ENCODE measurements around the gene FGD6. TPM values are rescaled to one million over a fixed set of nuclear protein-coding genes. Genes with fewer than 3 reads are reported as not detected.
"Not testable (repeated sequence)": the region's sequence is repeated elsewhere in the genome, so short reads cannot be mapped to it uniquely, and the experiment has no call there.

The FGD6 gene
- total RNA-seq, 1 experiment from 2014 or later = 1.1 TPM

DNA sequence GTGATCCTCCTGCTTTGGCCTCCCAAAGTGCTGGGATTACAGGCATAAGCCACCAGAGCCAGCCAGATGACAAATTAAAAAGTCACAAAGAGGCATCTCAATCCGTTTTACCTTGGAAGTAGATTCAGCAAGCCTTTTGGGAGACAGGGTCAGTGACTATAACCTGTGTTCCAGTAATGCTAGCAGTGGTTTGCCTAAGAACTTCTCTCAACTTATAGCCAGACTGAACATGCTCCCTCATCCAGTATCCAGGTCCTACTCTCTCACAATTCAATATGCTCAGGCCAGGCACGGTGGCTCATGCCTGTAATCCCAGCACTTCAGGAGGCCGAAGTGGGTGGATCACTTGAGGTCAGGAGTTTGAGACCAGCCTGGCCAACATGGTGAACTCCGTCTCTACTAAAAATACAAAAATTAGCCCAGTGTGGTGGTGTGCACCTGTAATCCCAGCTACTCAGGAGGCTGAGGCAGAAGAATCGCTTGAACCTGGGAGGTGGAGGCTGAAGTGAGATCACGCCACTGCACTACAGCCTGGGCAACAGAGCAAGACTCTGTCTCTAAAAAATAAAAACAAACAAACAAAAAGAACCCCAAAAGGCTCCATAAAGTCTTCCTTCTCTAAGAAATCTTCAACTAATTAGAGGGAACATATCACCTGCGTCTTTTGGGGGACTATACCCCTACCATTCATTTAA lies 20.2 kb downstream of the FGD6 start:
- DNase-seq (ENCODE audit: low read depth, low spot score); in situ Hi-C loops (cut with HindIII; ENCODE audit: low pct_unique_long_range_greater_than_20kb, low sequenced_read_pairs): not testable (repeated sequence)

DNA sequence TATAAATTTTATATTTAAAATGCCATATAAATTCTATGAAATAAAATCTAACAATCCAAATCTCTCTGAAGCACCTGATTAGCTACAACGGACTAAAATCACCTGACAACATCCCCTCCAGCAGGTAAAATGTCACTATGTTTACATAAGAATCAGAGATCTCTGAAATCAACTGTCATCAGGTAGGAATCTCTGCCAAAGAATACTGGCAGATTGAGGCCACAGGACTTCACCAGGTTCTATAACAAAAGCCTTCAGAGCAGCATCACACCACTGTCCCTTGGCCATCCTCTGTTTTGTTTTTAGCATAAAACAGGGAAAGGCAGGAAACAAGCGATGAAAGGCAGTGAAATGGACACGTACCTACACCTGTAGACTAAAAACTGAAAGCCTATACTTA lies 22.1 kb downstream of the FGD6 start:
- in situ Hi-C loops (cut with HindIII; ENCODE audit: low pct_unique_long_range_greater_than_20kb, low sequenced_read_pairs) = no loop called here
- no peak for DNase-seq (ENCODE audit: low read depth, low spot score)

DNA sequence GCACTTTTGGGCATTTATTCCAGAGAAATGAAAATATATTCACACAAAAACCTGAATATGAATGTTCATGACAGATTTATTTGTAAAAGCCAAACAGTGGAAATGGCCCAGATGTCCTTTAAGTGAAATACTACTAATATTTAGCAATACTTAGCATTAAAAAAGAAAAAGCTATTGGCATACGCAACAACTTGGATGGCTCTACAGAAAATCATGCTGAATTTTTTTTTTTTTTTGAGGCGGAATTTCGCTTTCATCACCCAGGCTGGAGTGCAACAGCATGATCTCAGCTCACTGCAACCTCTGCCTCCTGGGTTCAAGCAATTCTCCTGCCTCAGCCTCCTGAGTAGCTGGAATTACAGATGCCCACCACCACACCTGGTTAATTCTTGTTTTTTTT lies 24.1 kb downstream of the FGD6 start:
- DNase-seq (ENCODE audit: low read depth, low spot score) = no peak
- in situ Hi-C loops (cut with HindIII; ENCODE audit: low pct_unique_long_range_greater_than_20kb, low sequenced_read_pairs) = no loop called here

DNA sequence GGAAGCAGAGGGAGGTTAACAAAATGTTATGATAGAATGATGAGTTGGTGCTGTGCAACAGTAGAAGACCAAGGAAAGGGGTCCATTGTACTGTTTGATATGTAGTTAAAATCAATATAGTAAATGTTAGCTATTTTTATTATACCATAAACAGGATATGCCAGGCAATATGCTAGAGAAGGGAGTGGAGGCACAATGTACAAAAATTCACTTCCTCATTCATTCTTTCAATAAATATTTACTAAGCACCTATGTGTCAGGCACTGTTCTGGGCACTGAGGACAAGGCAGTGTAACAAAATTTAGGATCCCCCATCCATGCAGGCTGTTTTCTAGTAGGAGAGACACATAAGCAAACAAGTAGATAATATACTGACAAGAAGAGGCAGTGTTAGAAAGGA lies 25.0 kb downstream of the FGD6 start:
- in situ Hi-C loops (cut with HindIII; ENCODE audit: low pct_unique_long_range_greater_than_20kb, low sequenced_read_pairs) = no loop called here

DNA sequence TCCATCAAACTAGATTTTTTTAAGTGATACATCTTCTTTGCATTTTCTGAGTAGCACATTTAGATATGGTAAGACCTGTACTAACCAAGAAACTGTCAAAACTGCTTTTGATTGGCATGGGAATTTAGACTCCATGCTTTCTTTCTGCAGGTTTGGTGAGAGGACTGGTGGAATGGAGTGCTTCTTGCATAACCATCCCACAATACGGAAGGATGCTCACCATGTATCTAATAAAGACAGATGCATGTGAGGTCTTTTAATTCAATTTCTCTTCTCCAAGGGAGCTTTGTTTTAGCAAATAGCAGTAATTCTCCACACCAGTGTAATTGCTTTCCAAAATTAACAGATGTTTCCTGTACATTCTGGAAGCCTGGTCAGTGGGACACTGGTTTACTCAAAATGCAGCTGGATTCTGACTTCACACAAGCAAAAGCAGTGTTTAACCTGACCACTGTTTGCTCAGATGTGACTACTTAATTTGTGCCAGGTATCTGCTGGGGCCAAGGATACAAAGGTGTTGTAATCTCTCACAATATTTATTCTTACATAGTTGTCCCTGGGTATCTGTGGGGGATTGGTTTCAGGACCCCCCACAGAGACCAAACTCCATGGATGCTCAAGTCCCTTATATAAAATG lies 26.1 kb downstream of the FGD6 start:
- in situ Hi-C loops (cut with HindIII; ENCODE audit: low pct_unique_long_range_greater_than_20kb, low sequenced_read_pairs) = no loop called here
- DNase-seq (ENCODE audit: low read depth, low spot score) = no peak

More for the DNA sequence above, 25.0 kb downstream of the FGD6 start:
- DNase-seq (ENCODE audit: low read depth, low spot score) = no peak

DNA sequence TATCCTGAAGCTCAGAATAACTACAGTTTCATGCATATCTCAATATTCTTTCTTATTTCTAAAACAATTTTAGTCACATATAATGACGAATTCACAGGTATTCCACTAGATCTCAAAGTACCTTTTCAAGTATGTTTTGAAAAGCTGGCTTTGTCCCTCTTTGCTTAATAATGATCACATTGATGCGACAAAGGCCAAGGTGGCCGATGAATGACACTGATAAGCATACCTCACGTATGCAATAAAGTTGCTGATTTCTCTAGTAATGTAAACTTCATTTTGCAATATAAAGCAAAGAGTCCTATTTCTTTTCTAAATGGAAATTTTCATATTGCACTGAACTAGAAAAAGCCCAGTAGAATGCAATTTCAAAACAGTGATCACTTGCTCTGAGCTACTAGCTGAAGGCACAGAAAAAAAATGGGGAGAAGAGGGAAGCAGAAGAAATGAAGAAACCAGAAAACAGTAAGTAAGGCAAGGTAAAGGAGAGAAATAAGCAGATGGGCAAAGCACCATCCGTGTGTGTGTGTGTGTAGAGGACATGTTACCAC lies 29.3 kb downstream of the FGD6 start:
- in situ Hi-C loops (cut with HindIII; ENCODE audit: low pct_unique_long_range_greater_than_20kb, low sequenced_read_pairs) = no loop called here
- no peak for DNase-seq (ENCODE audit: low read depth, low spot score)

DNA sequence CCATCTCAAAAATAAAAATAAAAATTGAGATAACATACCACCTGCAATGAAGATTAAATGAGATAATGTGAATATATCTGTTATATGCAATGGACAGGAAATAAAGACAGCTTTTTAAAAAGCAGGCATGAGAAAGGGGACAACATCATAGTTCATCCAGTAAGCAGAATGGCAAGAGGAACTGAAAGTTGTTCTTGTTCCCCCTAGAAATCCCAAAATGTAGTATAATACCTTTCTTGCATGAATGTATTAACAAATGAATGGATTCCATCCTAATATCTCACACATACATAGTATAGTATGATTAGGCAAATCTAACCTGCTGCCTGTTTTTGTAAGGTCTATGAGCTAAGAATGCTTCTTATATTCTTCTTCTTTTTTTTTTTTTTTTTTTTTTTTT lies 31.4 kb downstream of the FGD6 start:
- in situ Hi-C loops (cut with HindIII; ENCODE audit: low pct_unique_long_range_greater_than_20kb, low sequenced_read_pairs) = no loop called here

DNA sequence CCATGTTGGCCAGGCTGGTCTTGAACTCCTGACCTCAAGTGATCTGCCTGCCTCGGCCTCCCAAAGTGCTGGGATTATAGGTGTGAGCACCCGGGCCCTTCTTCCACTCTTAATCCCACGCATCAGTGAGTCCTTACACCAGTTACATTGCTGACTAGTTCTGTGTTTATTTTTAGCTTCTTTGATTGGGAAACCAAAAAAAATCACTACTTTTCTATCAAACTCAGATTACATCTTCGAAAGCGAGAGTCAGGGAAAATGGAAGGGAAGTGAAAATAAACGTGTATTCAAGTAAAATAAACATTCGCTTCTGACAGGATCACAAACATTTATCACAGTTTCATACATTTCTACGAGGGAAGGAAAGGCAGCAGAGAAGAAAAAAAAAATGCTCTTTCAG lies 32.2 kb downstream of the FGD6 start:
- no peak for DNase-seq (ENCODE audit: low read depth, low spot score)
- in situ Hi-C loops (cut with HindIII; ENCODE audit: low pct_unique_long_range_greater_than_20kb, low sequenced_read_pairs) = no loop called here

More for the DNA sequence above, 31.4 kb downstream of the FGD6 start:
- DNase-seq (ENCODE audit: low read depth, low spot score) = no peak

DNA sequence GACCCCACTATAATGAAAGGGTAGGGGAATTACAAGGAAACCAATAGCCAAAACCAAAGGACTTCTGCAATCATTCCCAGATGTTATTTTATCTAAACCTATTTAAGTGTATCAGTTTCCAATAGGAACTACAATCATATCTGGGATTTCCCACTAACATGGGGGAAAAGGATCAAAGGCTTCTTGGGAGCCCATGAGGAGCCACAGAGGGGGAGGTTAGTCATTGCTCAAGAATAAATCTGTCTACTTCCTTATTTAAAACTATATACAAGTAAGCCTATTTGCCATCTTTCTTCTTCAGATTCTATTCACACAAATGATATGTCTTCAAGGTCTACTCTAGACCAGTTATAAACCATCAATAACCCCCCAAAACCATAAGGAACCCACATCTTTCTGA lies 33.1 kb downstream of the FGD6 start:
- in situ Hi-C loops (cut with HindIII; ENCODE audit: low pct_unique_long_range_greater_than_20kb, low sequenced_read_pairs) = no loop called here
- DNase-seq (ENCODE audit: low read depth, low spot score) = no peak

DNA sequence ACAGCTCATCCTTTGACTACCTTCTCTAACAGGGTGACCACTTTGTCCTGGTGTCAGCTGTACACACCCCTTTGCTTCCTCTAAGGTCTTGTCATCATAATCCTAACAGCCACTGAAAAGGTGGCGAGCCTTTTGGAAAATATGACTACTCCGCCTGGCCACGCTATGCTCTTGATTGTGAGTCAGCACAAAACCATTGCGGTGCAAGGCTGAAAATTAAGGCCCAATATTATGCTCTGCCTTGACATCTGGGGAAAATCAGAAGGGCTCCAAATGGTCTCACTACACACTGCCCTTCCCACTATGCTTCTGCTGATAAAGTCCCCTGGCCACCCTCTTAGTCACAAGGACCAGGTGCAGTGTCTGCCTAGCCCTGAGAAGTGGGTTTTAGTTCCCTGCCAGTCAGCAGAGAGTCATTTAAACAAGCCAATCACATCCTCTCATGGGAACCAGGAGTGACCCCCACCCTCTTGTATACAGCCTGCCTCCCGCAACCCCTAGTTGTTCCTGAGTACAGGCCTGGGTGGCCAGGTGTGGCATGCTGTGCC lies 34.3 kb downstream of the FGD6 start:
- in situ Hi-C loops (cut with HindIII; ENCODE audit: low pct_unique_long_range_greater_than_20kb, low sequenced_read_pairs) = no loop called here
- DNase-seq (ENCODE audit: low read depth, low spot score) = no peak

DNA sequence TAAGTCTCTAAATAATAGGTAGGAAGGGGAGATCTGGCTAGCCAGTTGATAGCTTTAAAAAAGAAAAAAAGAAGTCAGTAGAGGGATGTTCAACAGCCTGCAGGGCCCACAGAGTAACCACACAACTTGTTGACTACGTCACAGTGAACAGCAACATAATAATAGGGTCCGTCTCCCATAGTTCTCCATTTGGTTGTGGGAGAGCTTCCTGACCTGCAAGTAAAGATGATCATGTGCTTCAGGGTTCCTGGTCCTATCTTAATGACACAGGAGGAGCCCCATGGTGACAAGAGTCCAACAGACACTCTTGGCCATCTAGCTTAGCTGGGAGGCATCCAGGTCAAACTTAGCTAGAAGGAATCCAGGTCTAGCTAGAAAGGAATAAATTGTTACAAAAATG lies 36.2 kb downstream of the FGD6 start:
- in situ Hi-C loops (cut with HindIII; ENCODE audit: low pct_unique_long_range_greater_than_20kb, low sequenced_read_pairs) = no loop called here
- DNase-seq (ENCODE audit: low read depth, low spot score) = no peak

DNA sequence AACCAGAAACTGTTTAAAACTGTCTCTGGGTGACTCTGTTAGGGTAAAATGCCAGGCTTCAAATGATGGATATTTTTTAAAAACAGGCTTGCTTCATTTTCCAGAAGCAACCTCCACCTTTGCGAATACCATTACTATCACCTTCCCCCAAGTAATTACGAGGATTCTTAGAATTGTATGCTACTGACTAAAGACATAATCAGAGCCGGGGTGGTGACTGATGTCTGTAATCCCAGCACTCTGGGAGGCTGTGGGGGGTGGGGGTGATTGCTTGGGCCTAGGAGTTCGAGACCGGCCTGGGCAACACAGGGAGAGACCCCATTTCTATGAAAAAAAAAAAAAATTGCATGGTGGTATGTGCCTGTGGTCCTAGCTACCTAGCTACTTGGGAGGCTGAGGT lies 38.3 kb downstream of the FGD6 start:
- in situ Hi-C loops (cut with HindIII; ENCODE audit: low pct_unique_long_range_greater_than_20kb, low sequenced_read_pairs) = no loop called here
- DNase-seq (ENCODE audit: low read depth, low spot score) = no peak

DNA sequence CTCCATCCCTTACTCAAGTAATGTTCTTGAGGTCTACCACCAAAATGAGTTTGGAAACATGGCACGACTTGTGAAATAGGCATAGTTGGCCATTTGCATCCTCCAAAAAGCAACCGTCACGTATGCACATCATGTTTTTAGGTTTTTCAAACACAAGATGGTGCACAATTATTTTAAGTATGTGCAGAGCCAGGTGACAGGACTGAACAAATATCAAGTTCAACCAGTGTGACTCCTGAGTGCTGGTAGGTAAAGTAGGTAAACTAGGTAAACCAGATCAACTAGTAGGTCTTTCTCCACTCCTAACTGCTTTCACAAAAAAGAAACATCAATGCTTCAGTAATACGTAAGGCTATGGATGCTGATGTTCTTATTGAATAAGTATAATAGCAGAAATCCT lies 39.1 kb downstream of the FGD6 start:
- no peak for DNase-seq (ENCODE audit: low read depth, low spot score)
- in situ Hi-C loops (cut with HindIII; ENCODE audit: low pct_unique_long_range_greater_than_20kb, low sequenced_read_pairs) = no loop called here

DNA sequence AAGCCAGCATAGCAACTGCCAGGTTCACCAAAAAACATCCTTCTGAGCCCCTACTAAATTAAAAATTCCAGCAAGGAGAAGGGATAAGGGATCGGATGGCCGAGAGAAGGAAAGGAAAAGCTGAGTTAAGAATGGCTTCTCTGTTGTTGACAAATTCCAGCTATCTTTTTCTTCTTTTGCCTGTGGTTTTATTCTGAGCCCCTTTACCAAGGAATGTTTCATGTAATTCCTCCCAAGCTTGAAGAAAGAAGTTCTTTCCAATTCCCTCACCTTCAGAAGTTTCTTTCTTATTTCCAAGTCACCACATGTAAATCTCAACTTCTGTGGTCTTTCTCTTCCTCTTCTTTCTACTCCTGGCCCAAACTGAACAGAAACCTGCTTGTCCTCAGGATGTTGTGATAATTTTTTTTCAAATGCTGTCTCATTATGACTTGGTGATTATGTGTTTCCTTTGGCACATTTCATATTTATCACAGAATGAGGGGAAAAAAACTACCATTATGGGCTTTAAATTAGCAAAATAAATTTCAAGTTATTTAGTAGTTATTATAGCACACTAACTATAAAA lies 40.0 kb downstream of the FGD6 start:
- peak; percentile 5 for DNase-seq (ENCODE audit: low read depth, low spot score)

DNA sequence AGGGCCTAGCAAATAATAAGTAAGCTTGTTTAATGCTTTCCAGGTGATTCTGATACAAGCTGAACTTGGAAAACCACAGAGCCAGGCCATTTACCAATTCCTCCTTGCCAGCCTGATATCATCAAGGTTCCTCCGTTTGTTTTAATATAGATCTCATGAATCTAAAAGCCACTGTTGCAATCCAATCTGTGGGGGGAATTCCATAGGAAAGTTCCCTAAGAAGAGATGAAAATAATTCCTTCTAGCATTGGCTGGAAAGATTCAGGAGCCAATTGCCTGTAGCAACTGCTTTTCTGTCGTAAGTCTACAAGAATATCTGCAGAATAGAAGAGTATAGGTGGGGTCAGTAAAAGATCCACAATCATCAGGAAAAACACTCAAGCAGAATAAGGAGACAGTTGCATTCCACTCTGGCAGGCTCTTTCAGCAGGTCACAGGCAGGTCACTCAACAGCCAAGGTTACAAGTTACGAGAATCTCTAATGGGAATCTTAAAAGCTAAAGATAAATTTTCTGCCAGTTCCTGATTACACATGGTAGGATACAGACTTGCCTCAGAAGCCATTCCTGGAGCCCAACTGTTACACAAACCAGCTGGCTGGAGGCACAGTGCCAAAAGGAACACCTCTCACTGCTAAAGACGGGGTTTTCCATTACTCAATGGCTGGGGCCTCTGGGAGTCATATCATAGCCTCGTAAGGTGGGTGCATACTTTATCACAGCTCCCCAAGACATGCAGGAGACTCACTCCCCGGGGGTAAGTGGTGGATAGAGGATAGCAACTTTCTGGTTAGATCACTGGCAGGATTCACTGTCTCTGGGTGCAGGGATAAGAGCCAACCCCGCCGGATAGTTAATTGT lies 43.6 kb downstream of the FGD6 start:
- no peak for DNase-seq (ENCODE audit: low read depth, low spot score)
- in situ Hi-C loops (cut with HindIII; ENCODE audit: low pct_unique_long_range_greater_than_20kb, low sequenced_read_pairs) = no loop called here

More for the DNA sequence above, 40.0 kb downstream of the FGD6 start:
- in situ Hi-C loops (cut with HindIII; ENCODE audit: low pct_unique_long_range_greater_than_20kb, low sequenced_read_pairs) = no loop called here

DNA sequence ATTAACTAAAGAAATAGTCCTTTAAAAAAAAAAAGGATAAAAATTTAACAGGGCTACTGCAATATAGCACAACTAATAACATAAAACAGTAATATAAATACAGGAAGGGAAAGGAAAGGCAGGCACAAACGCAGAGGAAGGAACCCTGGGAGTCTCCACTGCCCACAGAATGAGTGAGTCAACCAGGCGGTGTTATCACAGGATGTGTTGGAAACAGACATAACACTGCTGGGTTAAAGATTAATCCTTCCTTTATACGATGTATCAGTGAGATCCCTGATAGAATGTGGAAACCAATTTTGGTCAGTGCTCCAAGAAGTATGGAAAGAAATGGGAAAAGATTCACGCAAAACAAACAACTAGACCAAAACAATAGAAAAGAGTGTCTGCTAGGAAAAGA lies 47.9 kb downstream of the FGD6 start:
- no peak for DNase-seq (ENCODE audit: low read depth, low spot score)
- in situ Hi-C loops (cut with HindIII; ENCODE audit: low pct_unique_long_range_greater_than_20kb, low sequenced_read_pairs) = no loop called here

DNA sequence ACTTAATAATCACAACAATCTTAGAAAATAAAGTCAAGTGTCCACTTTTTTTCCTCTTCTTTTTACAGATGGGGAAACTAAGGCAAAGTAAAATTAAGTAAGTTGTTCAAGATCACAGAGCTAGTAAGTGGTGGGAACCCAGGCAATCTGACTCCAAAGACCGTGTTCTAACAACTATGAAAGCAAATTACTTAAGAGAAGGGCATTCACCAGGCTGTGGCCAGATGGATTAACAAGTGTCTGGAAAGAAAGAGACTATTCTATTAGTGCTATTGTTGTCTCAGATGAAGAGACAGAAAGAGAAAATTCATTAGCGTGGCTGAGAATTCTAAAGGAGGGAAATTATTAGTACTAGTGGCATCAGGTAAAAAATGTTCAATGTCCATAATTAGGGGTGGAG lies 48.5 kb downstream of the FGD6 start:
- in situ Hi-C loops (cut with HindIII; ENCODE audit: low pct_unique_long_range_greater_than_20kb, low sequenced_read_pairs) = no loop called here
- DNase-seq (ENCODE audit: low read depth, low spot score) = no peak

DNA sequence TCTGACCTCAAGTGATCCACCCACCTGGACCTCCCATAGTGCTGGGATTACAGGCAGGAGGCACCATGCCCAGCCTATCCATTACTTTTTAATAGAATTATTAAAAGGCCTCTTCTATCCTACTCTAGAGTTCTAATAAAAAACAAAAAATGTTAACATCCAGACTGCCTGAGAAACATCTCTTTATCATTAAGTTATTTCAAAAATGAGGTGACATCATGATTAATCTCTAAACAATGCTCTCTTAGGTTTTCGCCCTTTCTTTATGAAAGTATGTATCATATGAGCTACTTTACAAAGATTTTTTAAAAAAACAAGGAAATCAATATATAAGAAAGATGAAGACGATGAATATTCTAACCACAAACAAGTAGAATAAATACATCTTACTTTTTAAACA lies 52.6 kb downstream of the FGD6 start:
- in situ Hi-C loops (cut with HindIII; ENCODE audit: low pct_unique_long_range_greater_than_20kb, low sequenced_read_pairs) = no loop called here
- no peak for DNase-seq (ENCODE audit: low read depth, low spot score)

Measured in SK-MEL-5 (cell line).